GM23338 (cell line): ENCODE measurements around the gene CCDC196.
A peak's percentile ranks its signal among the peaks of the same experiment; 100 is the strongest.

Source experiments
- CTCF ChIP-seq, 2 experiments: fragments of 200-600 bp in 1 of 2; sonication (generic) in 1 of 2; conservative IDR thresholded peaks; 2 replicates each; pipeline versions ENCODE4 v1.5.1 to v1.6.1; 2016 to 2017; ENCODE audit warnings: antibody characterized with exemption in 2 of 2, low read depth in 2 of 2, mild to moderate bottlenecking in 2 of 2, moderate library complexity in 1 of 2
- ETS1 ChIP-seq: IDR thresholded peaks from 2 replicates; pipeline ENCODE4 v1.6.1; 2016; ENCODE audit warnings: antibody characterized with exemption
- JUNB ChIP-seq: IDR thresholded peaks from one replicate; pipeline ENCODE4 v1.6.1; 2016; ENCODE audit warnings: antibody characterized with exemption; ENCODE audit not compliant: unreplicated experiment
- POLR2AphosphoS5 ChIP-seq: IDR thresholded peaks from 2 replicates; pipeline ENCODE4 v1.6.1; 2016; ENCODE audit warnings: antibody characterized with exemption, low read depth
- TF ChIP-seq, protein P1 (sequence below): IDR thresholded peaks from one replicate; pipeline ENCODE4 v1.6.1; 2018; ENCODE audit warnings: antibody characterized with exemption; ENCODE audit not compliant: unreplicated experiment

- TF ChIP-seq CTCF (conservative IDR thresholded peaks at IDR 0.05; ENCODE audit: low read depth in 2 of 2) = no peak
- TF ChIP-seq ETS1 = no peak
- TF ChIP-seq, protein P1, sequence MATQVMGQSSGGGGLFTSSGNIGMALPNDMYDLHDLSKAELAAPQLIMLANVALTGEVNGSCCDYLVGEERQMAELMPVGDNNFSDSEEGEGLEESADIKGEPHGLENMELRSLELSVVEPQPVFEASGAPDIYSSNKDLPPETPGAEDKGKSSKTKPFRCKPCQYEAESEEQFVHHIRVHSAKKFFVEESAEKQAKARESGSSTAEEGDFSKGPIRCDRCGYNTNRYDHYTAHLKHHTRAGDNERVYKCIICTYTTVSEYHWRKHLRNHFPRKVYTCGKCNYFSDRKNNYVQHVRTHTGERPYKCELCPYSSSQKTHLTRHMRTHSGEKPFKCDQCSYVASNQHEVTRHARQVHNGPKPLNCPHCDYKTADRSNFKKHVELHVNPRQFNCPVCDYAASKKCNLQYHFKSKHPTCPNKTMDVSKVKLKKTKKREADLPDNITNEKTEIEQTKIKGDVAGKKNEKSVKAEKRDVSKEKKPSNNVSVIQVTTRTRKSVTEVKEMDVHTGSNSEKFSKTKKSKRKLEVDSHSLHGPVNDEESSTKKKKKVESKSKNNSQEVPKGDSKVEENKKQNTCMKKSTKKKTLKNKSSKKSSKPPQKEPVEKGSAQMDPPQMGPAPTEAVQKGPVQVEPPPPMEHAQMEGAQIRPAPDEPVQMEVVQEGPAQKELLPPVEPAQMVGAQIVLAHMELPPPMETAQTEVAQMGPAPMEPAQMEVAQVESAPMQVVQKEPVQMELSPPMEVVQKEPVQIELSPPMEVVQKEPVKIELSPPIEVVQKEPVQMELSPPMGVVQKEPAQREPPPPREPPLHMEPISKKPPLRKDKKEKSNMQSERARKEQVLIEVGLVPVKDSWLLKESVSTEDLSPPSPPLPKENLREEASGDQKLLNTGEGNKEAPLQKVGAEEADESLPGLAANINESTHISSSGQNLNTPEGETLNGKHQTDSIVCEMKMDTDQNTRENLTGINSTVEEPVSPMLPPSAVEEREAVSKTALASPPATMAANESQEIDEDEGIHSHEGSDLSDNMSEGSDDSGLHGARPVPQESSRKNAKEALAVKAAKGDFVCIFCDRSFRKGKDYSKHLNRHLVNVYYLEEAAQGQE = peak; percentile 46
- TF ChIP-seq JUNB = no peak
- no peak for TF ChIP-seq POLR2AphosphoS5
These were observed 55.5 kb downstream of the CCDC196 start for GRCh38 chr14:66541627-66542026.
